SU-DHL-6 (cell line): ENCODE results near the gene ABLIM1.

Source experiments
- EZH2phosphoT487 ChIP-seq: fragments of 200-600 bp; sonication (generic), shearing (Covaris generic); conservative IDR thresholded peaks from 2 replicates; pipeline ENCODE4 v1.6.1; 2018; ENCODE audit warnings: mild to moderate bottlenecking, antibody characterized with exemption, low read length, moderate library complexity, mixed read lengths
- TF ChIP-seq, protein P1 (sequence below): fragments of 200-600 bp; sonication (generic); IDR thresholded peaks from one replicate; pipeline ENCODE4 v1.5.1; 2017; ENCODE audit warnings: antibody characterized with exemption, mild to moderate bottlenecking, low read length, moderate library complexity; ENCODE audit not compliant: insufficient read depth, poor library complexity, severe bottlenecking

DNA sequence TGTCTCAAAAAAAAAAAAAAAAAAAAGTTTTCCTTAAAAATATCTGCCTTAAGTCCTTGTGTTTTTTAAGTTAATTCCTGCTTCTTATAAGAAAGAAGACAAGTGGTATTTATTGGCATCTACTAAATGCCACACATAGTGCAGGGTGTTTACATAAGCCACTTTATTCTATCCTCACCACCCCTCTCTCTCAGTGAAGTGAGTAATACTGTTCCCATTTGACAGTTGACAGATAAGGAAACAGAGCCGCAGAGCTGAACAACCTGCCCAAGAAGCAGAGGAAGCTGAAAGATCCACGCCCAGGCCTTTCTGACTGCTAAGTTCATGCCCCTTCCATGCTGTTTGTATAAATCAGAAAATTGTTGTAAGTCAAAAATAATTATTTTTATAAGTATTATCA, 54.1 kb downstream of the ABLIM1 start:
- TF ChIP-seq, protein P1, sequence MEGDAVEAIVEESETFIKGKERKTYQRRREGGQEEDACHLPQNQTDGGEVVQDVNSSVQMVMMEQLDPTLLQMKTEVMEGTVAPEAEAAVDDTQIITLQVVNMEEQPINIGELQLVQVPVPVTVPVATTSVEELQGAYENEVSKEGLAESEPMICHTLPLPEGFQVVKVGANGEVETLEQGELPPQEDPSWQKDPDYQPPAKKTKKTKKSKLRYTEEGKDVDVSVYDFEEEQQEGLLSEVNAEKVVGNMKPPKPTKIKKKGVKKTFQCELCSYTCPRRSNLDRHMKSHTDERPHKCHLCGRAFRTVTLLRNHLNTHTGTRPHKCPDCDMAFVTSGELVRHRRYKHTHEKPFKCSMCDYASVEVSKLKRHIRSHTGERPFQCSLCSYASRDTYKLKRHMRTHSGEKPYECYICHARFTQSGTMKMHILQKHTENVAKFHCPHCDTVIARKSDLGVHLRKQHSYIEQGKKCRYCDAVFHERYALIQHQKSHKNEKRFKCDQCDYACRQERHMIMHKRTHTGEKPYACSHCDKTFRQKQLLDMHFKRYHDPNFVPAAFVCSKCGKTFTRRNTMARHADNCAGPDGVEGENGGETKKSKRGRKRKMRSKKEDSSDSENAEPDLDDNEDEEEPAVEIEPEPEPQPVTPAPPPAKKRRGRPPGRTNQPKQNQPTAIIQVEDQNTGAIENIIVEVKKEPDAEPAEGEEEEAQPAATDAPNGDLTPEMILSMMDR: no peak
- no peak for TF ChIP-seq EZH2phosphoT487
